Activated CD4-positive, CD25-positive, alpha-beta regulatory T cell treated with anti-CD3 and anti-CD28 coated beads, Interleukin-2, amount 50 U/mL, for 24 hours (primary cell): ENCODE measurements around the gene MASTL.
"Not testable (repeated sequence)": the region's sequence is repeated elsewhere in the genome, so short reads cannot be mapped to it uniquely, and the experiment has no call there.

Source experiments
- ATAC-seq, 2 donors: fragments of 150-1000 bp; cut with Tn5 transposase; one replicate each; pipeline ENCODE4 v1.10.0; 2021; ENCODE audit warnings: mild to moderate bottlenecking in 1 of 2, moderate library complexity in 1 of 2

The MASTL gene

GRCh38 chr10:27155066-27155754, at the start of gene MASTL:
MASTL (plus strand) TSS chr10:27155352; CDS start chr10:27155427, 75 bp downstream.
- ATAC-seq: peak; percentile 80 to 85

- ATAC-seq: no peak
These were observed 47.0 kb upstream of the MASTL start for GRCh38 chr10:27108165-27108564.

- ATAC-seq: no peak
These were observed 20.8 kb upstream of the MASTL start for GRCh38 chr10:27134371-27134770.

- no peak for ATAC-seq
These were observed 16.9 kb upstream of the MASTL start for GRCh38 chr10:27138277-27138676.

GRCh38 chr10:27143686-27144085, 11.5 kb upstream of the MASTL start:
- ATAC-seq: no peak

GRCh38 chr10:27145937-27146336, 9.2 kb upstream of the MASTL start:
- ATAC-seq: no peak

- ATAC-seq: no peak
These were observed 7.5 kb upstream of the MASTL start for GRCh38 chr10:27147701-27148100.

GRCh38 chr10:27150261-27150660, 4.9 kb upstream of the MASTL start:
- no peak for ATAC-seq

- ATAC-seq: no peak
These were observed 2.5 kb upstream of the MASTL start for GRCh38 chr10:27152687-27153086.

GRCh38 chr10:27153329-27153728, 1.8 kb upstream of the MASTL start:
- no peak for ATAC-seq

GRCh38 chr10:27153845-27154193, 1.3 kb upstream of the MASTL start:
- no peak for ATAC-seq

- ATAC-seq: not testable (repeated sequence)
These were observed 1.4 kb downstream of the MASTL start for GRCh38 chr10:27156566-27156965.

GRCh38 chr10:27157150-27157549, 2.0 kb downstream of the MASTL start:
- no peak for ATAC-seq

- ATAC-seq: no peak
These were observed 3.3 kb downstream of the MASTL start for GRCh38 chr10:27158421-27158820.

- ATAC-seq: no peak
These were observed 14.7 kb downstream of the MASTL start for GRCh38 chr10:27169849-27170248.

GRCh38 chr10:27188259-27188658, 33.1 kb downstream of the MASTL start:
- no peak for ATAC-seq

GRCh38 chr10:27188897-27189296, 33.7 kb downstream of the MASTL start:
- ATAC-seq: no peak

GRCh38 chr10:27190508-27190907, 35.4 kb downstream of the MASTL start:
- no peak for ATAC-seq

- ATAC-seq: no peak
These were observed 37.1 kb downstream of the MASTL start for GRCh38 chr10:27192284-27192683.

GRCh38 chr10:27197980-27198620, 42.9 kb downstream of the MASTL start:
- no peak for ATAC-seq

GRCh38 chr10:27203806-27204205, 48.7 kb downstream of the MASTL start:
- ATAC-seq: no peak

- ATAC-seq: no peak
These were observed 52.2 kb downstream of the MASTL start for GRCh38 chr10:27207350-27207749.

GRCh38 chr10:27223964-27224363, 68.8 kb downstream of the MASTL start:
- peak; percentile 32 to 45 for ATAC-seq

- no peak for ATAC-seq
These were observed 69.9 kb downstream of the MASTL start for GRCh38 chr10:27225011-27225590.
